HG03108 (cell line): ENCODE measurements around the gene GGT1.
"Not testable (repeated sequence)": the region's sequence is repeated elsewhere in the genome, so short reads cannot be mapped to it uniquely, and the experiment has no call there.

Experiments
- ATAC-seq: cut with Tn5 transposase; IDR thresholded peaks from one replicate; pipeline ENCODE4 v1.9.1; 2021; ENCODE audit warnings: moderate library complexity; ENCODE audit not compliant: unreplicated experiment

The GGT1 gene

DNA sequence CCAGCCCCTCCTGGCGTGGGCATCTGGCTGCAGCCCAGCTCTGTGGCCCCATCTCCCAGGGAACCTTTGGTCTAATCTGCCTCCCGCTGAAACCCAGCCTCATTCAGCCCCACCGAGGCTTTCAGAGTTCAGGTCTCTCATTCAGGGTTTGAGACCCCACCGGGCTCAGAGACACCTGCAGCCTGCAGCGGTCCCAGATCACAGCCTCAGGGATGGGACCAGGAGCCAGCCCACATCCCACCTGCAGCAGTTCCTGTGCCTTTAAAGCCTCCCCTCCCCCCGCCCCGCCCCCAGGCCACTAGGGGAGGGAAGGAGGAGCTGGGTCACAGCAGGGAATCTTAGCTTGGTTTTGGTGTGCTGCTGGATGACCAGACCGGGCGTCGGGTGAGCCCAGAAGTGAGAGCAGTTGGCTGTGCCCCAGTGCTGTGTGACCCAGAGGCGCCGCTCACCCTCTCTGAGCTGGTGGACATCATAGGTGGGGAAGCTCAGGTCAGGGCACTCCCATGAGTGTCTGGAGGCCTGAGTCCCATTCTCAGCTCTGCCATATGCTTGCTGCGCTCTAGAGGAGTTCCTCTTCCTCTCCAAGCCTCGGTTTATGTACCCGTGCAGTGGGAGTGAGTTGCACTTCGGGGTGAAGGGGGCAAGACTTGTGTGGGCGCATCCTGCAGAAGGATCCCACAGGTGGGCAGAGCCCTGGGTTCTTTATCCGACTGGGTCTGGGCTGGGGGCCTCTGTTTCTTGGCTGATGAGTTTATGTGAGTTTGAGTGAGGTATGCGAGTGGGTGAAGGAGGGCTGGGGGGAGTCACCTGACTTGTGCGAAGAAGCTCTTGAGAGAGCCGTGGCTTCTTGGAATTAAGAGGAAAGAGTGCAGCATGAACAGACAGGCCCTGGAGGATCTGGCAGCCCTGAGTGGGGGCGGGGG lies at the start of gene GGT1:
TSS of gene GGT1 (plus strand) at position 347 of the 923 bp plus-strand sequence. CDS start 7,889 bp downstream, outside the sequence.
- not testable (repeated sequence) for ATAC-seq

DNA sequence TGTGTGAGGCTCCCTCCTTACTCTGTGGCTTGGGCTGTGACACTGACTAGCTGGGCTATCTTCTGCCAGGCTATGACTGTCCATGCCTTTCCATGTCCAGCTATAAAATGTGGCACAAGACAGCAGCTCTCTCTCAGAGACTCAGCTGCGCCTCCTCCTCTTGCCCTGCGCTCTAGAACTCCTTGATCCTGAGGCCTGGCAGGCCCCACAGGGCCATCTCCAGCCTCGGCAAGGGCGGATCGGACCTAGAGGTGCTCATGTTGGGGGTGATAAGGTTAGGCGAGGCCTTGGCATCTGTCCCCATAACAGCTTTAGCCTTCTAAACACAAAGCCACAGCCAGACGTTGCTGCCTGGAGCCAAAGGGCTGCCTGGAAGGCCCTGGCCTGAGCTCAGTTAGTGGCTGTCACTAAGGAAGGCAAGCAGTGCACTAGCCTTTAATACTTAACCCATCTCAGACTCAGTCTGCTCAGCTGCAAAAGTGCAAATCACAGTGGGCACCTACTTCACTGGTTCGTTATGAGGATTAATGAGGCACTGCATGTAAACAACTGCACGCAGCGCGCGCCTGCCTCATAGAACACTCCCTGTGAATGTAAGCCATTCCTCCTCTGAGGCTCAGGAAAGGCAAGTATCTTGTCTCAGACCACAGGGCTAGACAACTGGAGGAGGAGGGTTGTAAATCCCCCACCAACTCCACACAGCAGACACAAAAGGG lies 49.2 kb upstream of the GGT1 start:
- no peak for ATAC-seq

- ATAC-seq = no peak
Measured at GRCh38 chr22:24554313-24555164, 48.5 kb upstream of the GGT1 start, which contains the start of gene GUCD1. GUCD1 (minus strand) TSS chr22:24555138; CDS start chr22:24554991, 147 bp downstream.

- peak; percentile 69 for ATAC-seq
Measured at GRCh38 chr22:24555165-24556039, 47.6 kb upstream of the GGT1 start, which contains the start of gene SNRPD3. SNRPD3 (plus strand) TSS chr22:24555999; CDS start chr22:24557675, 1,676 bp downstream.

DNA sequence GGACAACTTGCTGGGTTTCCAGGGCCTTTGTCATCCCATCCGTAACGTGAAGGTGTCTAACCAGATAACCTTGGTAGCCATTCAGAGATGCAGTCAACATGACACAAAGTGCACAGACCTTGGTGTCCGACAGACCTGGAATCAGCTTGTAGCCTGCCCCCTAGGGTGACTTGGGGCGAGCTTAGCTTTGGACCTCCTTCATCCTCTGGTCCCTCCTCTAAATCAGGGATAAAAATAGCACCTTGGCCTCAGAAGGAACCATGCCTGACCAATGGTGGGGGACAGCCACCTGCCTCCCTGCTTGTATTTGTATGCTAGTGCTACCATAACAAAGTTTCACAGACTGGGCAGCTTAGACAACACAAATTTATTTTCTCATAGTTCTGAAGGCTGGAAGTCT lies 43.5 kb upstream of the GGT1 start:
- no peak for ATAC-seq

GRCh38 chr22:24563246-24563645 lies 39.7 kb upstream of the GGT1 start:
- no peak for ATAC-seq

DNA sequence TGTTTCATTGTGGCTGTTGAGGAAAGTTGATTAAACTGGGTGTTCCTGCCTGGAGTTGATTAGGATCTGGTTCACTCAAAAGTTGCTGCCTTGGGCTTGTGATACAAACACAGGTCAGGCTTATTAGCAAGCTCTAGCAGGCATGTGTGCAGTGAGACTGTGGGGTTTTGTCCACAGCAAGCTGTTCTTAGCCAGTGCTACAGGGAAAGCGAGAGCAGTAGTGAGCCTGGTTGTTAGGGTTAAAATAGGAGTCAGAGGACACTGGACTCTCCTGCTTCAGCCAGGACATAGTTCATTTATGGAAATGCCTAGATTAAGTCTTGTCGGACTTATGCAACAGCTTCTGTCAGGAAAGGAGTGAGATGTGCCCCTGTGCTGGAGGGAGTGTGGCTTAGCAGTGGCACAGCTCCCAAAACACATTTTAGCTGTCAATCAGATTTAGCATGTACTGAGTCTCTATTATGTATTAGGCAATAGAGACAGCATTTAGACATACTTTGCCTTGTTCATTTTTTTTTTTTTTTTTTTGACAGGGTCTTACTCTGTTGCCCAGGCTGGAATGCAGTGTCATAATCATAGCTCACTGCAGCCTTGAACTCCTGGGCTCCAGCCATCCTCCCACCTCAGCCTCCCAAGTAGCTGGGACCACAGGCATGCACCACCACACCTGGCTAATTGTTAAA lies 38.5 kb upstream of the GGT1 start:
- no peak for ATAC-seq

GRCh38 chr22:24565077-24565476 lies 37.9 kb upstream of the GGT1 start:
- ATAC-seq = no peak

GRCh38 chr22:24566899-24567511 lies 36.0 kb upstream of the GGT1 start:
- ATAC-seq = no peak

GRCh38 chr22:24567668-24568067 lies 35.3 kb upstream of the GGT1 start:
- ATAC-seq = no peak

DNA sequence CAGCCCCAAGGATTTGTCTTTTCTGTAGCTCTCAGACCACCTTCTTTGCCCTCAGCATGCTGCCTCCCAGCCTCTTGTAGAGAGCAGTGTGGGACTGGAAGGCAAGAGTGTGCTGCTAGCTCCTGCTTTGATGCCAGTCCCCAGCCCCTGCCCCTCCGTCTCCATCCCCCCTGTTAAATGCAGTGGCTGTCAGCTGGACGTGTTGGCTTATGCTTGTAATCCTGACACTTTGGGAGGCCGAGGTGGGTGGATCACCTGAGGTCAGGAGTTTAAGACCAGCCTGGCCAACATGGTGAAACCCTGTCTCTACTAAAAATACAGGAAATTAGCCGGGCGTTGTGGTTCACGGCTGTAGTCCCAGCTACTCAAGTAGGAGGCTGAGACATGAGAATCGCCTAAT lies 31.7 kb upstream of the GGT1 start:
- ATAC-seq = no peak

- ATAC-seq = no peak
Measured at GRCh38 chr22:24576778-24577177, 26.2 kb upstream of the GGT1 start.

DNA sequence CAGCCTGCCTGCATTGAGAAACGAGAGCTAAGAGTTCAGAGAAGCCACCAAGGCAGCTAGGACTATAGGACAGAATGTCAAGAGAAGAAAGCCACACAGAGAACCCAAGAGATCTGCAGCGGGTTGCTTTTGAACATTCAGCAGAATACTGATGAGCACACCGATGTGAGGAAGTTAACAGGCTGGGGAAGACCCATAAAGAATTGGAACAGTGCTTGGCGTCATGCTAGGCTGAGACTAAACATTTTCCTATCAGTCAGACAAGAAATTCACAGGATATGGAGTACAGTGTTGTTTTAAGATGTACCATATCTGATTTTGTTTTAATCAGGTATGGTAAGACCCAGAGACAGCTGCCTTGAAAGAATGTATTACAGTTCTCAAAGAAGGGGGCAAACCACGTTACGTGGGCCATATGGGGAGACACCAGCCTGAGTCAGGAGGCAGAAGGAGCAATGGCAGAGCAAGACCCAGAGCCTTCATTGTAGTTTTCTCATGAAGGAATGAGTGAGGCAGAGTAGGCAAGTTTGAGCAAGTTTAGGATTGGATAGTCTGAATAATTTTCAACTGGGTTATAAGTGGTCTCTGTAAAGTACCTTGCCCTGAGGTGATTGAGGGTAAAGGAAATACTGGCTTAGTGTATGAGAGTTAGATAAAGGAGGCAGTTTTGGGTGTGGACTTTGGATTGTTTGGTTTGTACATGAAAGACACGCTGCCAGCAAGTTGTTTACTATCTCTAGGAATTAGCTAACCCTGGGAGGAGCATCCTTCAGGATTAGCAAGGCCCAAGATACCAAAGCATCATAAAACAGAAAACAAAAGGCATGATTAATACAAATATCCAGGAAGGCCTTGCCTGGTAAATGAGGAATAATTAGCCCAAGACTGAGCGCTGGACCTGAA lies 24.4 kb upstream of the GGT1 start:
- no peak for ATAC-seq

- no peak for ATAC-seq
Measured at GRCh38 chr22:24579258-24579601, 23.8 kb upstream of the GGT1 start.

DNA sequence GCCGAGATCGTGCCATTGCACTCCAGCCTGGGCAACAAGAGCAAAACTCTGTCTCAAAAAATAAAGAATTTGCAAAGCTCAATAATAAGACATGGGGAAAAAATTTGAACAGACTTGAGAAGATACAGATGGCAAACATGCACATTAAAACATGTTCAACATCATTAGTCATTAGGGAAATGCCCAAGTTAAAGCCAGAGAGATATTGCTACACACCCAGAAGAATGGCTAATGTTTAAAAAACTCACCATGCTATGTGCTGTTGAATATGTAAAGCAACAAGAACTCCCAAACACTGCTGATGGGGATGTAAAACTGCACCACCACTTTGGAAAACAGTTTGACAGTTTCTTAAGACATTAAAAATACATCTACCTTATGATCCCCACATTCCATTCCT lies 22.7 kb upstream of the GGT1 start:
- no peak for ATAC-seq

DNA sequence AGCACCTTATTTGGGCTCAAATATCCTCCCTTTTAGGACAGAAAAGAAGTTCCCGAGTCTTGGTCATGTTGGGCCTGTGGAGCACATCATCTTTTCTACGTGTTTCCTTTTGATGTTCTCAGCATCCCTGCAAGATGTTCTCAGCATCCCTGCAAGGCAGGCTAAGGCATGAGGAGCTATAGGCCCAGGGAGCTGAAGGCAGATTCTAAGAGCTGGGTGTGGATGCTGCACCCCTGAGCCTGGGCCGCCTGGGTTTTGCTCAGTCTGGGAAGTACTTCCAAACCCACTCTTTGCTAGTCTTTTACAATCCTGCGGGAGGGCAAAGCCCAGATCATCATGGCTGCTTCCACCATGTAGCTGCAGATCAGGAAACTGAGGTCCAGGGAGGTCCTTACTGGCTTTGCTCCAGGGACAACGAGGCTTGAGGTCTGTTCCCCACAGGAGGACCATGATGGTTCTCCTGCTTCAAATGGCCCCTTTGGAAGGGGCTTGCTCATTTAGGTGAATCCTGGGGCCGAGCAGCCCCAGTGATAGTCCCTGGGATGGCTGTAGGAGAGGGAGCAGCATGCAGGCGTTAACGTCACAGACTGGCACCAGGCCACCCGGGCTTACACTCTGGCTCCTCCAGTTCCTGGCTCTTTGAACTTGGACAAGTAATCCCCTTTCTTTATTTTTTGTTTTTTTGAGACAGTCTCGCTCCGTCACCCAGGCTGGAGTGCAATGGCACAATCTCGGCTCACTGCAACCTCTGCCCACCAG lies 20.8 kb upstream of the GGT1 start:
- no peak for ATAC-seq
